EL (cell line): ENCODE results near the gene RNF212.

Experiments used
- DNase-seq: peaks from one replicate; pipeline ENCODE4 v3.0.0-alpha.2; 2016

The RNF212 gene

DNA sequence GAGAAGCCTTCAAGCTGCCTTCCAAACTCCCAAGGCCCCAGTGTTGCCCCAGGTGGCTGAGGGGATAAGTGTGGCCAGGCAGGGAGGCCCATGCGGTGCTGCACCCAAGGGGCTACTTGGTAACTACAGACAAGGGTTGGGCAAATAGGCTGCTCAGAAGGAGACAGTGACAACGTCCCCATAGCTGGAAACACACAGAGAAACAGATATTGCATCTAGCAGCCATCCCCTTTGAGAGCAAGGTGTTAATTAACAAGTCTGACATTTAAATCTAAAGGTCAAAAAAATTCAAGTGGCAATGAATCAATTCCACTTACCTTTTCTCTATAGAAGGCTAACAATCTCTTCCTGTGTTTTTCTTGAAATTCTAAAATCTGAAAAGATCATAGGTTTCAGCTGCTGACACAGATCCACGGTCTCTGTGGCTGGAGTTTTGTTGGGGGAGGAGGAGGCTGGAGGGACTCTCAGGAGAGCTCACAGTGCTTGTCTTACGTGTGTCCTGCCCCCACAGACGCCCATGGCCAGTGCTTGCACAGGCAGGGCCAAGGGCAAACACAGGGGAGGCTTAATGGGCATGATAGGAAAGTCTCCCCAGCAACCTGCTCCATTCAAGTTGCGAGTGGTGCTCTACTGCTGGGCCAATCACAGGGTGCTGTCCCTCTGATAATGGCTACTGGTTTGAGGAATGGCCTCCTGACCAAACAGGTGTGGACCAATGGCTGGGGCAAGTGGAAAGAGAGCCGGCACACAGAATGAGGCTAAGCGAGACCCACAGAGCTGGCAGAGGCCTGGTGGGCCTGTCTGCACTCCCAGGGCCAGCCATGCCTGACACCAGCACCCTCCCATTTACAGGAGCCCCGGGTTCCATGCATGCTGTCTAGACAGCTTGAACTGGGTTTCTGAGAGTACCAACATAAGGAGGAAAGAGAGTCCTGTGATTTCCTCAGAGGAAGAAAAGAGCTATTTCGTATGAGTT lies 22.6 kb downstream of the RNF212 start:
- no peak for DNase-seq

DNA sequence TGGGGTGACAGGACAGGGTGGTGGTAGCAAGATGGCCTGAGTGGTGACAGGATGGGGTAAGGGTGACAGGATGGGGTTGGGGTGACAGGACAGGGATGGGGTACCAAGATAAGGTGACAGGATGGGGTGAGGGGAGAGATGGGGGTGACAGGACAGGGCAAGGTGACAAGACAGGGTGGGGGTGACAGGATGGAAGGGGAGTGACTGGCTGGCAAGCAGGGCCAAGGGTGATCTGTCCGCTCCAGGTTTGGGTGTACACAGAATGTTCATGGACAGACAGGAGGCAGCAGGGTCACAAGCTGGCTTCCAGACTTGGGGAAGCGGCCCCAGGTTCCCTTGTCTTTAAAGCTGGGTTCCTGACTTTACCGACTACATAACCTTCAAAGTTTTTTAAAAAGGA lies 23.3 kb downstream of the RNF212 start:
- DNase-seq = no peak

DNA sequence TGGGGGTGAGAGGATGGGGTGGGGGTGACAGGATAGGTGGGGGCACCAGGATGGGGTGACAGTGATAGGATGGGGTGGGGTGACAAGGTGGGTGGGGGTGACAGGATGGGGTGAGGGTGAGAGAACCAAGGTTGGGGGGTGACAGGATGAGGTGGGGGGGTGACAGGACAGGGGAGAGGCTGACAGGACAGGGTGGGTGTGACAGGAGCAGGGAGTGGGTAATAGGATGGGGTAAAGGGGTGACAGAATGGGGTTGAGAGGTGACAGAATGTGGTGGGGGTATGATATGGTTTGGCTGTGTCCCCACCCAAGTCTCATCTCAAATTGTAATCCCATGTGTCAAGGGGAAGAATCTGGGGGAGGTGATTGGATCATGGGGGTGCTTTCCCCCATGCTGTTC lies 26.0 kb downstream of the RNF212 start:
- no peak for DNase-seq

DNA sequence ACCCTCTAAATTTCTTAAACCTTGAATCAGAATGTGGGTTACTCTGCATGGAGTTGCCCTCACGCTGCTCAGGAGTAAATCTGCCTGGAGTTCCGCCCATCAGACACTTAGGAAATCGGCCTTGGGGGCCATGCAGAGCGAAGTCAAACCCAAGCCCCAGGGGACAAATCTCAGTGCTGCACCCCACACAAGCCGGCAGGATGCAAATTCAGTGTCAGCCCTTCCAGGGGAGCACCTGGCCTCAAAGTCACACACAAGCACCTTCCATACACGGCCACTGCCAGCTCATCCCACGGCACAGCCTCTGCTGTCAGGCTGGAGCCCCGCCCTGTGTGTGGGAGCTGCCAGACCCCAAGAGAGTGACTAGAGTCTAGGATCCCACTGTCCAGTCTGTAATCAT lies 27.4 kb downstream of the RNF212 start:
- no peak for DNase-seq

DNA sequence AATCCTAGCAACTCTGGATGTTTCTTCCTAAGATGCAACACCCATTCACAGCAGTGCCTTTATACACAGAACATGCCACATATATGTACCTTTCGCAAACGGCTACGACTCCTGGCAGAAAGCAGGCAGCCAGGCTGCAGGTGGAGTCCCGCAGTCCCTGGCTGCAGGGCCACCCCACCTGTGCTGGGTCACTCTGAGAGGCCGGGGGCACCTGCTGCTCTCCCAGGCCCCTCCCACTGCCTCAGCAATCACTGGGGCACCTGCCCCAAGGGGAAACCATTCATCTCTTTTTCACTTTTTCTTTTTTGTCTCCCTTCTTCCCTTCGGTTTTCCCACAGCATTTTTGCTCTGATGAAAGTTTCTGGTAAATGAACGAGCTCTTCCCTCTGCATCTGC lies 28.0 kb downstream of the RNF212 start:
- no peak for DNase-seq

DNA sequence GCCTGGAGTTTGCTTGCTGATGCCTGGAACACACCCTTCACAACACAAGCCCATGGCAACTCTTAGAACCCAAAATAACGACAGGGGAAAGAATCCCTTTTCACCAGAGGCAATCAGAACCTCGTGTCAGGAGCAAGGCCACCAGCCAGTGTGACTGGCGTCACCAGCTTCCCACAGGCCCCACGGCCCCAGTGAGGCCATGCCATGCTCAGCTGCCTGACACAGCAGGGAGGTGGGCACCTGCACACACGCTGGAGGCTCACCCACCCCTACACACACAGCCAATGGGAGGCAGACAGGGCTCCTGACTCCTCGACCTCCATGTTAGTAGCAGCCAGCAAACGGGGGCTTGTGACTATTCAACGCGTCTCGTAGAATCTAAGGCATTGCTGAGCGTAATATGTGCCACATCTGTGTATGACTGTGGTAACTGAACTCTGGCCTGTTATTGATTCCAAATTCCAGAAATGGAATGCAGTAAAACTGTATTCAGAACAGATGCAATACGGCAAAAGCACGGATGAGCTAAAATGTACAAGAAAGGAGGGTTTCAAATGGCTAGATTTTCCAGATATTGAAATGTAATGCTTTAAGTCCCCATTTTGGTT lies 28.5 kb downstream of the RNF212 start:
- no peak for DNase-seq

DNA sequence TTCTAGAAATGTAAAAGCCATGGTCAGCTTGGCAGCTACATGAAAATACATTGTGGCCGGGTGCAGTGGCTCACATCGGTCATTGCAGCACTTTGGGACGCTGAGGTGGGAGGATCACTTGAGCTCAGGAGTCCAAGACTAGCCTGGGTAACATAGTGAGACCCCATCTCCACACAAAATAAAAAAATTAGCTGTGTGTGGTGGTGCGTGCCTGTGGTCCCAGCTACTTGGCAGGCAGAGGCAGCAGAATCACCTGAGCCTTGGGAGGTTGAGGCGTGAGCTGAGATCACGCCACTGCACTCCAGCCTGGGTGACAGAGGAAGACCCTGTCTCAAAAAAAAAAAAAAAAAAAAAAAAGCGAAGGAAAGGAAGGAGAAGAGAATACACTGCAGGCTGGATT lies 29.0 kb downstream of the RNF212 start:
- no peak for DNase-seq

DNA sequence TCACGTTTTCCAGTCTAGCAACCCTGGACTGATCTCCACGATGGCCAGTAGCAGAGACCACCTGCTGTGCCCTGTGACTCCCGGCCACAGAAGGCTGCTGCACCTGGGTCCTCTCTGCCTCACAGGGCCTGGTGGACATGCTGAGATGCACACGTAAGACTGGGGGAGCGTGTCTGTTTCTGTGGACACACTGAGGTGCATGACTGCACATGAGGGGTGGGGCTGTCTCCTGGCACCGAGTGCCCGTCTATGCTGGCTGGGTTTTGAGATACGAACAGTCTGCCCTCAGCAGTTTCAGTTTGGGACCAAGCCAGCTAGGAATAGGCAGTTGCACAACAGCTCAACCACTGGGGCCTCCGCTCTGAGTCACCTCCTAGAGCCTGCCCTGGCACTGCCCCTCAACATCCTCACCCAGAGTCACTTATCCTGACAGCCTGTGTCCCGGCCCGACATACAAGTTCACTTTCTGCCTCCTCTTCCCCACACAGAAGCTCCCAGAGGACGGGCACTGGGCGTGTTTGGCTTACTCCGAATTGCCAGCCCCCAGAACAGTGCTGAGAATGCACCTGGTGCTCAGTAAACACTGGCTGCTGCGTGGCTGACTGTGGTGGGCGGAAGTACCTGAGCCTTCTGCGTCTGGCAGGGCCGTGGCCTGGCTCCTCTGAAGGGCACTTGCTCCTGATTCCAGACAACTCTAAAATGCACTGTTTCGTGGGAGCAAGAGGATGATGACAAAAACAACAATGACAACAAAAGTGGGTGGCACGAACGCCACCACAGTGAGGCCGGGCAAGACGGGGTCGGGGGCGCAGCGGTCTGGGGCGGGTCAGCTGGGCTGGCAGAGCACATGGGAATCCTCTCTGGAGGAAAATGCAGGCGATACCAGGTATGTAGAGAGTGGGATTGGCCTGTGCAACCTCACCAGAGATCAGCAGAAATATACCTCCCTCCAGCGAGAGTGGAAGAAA lies 30.9 kb downstream of the RNF212 start:
- DNase-seq = peak; percentile 80

DNA sequence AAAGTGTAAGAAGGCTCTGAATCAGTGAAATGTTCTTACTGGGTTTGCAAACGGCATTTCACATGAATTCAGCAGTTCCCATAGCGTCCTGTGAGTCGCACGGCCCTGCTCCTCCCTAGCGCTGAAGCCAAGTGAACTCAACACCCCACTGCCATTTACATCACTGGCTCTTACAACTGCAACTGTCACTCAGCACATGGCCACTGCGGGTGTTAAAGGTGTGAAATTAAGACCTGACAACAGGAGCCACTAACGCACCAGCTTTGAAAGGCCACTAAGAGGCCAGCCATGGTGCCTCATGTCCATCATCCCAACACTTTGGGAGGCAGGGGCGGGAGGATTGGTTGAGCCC lies 31.7 kb downstream of the RNF212 start:
- DNase-seq = peak; percentile 44

DNA sequence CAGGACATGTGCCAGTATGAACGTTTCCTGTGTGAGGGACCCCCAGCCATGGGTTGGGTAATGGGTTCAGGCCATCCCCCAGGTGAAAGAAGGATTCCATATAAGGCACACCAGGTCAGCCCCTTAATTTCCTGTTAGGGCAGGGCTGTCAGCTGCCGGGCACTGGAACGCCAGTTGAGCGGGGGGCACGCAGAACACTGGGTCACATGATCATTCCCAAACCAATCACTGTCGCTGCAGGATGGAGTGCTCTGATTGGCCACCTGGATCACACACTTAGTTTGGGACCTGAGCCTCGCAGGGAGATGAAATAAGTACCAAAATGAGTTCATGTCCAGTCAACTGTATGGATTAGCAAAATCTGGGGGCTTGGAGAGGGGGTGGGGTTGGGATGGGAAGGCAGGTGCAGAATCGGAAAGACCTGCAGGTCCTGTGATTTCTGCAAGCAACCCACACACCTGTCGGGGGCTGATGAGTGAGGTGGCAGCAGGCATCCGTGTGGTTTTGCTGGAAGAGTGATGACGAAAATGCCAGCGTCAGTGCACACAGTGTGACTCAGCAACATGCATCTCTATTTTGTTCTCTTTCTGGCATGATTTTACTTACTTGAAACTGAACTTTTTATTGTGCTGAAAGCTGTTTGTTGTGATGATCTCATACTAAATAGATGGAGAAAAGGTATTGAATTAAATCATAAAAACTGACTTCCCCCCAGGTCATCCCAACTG lies 32.2 kb downstream of the RNF212 start:
- DNase-seq = peak; percentile 39

DNA sequence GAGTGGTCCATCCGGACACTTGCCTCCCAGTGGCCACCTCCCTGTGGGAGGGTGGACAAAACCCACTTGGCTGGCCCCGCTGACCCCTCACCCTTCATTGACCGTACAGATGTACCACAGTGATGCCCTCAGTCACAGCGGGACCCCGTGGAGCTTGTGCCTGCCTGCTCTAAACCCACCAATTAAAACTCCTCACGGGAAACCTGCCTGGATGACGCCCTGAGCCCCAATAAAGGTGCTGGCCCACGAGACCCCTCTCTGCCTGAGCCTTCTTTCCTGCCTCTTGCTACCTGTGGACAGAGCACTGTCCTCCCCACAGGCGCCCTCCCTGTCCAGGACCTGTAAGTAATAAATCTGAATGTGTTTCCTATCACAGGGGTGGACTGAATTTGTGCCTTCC lies 32.9 kb downstream of the RNF212 start:
- no peak for DNase-seq

DNA sequence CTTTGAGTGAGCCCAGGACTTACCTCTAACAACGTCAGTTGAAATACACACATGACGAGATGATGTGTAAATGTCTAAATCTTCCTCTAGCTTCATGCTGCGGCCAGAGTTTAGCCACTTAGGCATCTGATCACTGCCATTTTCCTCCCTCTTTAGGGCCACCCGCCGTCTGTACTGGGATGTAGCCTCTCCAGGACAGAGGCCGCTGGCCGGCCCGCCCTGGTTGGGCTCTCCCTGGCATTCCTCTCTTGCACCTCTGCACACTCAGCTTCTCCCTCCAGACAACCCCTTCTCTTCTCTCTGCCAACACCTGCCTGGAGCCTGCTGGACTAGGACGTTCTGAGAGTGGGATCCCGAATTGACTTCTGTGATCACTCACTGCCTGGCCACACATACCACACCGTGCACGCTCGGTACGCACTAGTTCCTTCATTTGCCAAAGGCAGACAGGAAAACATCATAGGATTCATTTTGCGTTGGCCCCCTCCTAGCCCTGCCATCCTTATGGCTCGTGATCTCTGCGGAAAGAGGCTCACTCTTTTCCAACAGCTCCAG lies 33.6 kb downstream of the RNF212 start:
- no peak for DNase-seq

DNA sequence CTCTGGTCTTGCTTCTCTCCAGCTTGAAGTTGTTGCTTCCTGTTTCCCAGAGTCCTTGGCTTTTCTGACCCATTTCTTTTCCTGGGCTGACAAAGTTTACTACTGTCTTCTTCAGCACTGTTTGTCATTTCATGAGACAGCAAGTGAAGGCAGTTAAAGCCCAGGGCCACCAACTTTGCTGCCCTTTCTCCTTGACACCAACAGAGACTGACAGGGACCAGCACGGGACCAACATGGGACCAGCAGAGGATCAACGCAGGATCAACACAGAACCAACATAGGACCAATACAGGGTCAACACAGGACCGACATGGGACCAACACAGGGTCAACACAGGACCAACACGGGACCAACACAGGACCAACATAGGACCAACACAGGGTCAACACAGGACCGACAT lies 34.9 kb downstream of the RNF212 start:
- DNase-seq = no peak

DNA sequence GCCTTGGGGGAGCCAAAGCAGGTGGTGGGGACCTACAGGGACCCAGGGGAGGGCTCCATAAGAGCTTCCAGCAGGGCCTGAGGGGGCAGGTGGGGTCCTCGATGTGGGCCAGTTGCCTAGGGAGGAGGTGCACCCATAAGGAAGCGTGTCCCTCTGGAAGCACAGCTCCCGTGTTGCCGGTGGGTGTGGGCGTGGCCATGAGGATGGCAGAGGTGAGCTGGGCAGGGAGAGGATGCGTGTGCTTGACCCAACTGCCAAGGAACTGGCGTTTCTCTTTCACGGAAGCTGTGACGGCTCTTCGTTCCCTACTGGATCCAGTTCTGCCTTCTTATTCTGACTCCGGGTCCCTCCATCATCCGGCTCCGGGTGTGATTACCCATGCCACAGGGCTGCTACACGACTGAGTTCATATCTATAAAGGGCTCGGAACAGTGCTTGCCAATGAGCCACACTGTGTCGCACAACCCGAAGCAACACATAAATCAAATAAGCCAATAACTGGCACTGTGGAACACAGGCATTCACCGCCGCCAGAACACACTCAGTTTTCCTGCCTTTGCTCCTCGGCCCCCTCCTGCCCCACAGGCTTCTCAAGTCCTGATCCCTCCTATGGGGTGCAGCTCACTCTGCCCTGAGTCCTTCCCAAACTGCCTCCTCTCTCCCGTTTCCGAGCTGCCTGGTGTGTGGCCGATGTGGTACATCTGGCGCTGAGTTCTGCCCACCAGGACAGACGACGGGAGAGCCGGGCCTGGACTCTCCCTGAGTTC lies 35.5 kb downstream of the RNF212 start:
- no peak for DNase-seq

DNA sequence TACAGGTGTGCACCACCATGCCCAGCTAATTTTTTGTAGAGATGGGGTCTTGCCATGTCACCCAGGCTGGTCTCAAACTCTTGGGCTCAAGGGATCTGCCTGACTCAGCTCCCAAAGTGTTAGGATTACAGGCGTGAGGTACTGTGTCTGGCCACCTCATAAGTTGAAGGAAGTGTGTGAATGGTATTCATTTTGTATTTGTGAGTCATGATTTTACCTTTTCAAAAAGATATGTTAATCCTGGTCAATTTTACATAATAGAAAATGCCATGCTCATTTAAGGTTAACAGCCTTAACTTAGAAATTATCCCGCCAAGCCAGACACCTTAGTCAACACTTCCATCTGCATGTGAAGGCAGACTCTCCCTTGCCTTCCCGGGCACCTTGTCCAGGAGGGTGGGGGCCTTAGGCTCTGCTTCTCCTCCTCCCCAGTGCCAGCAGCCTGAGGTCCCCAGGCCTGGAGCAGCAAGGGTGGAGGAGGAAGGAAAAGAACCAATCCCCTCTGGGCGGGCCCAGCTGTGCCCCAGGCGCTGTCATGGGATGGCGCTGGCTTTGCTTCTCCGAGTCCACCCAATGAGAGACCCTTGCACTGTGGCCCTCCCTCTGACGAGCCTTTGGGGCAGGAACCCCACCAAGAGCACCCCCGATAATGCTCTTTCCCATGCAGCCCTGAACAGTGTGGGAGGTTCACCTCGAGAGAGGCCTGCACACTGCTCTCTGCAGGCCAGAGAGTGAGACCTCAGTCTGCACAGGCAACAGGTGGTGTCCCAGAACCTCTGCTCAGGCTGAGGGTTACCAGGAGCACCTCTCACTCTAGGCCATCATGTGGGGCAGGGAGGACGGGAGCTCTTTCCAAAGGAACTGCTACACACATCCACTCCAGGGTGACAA lies 37.3 kb downstream of the RNF212 start:
- no peak for DNase-seq

DNA sequence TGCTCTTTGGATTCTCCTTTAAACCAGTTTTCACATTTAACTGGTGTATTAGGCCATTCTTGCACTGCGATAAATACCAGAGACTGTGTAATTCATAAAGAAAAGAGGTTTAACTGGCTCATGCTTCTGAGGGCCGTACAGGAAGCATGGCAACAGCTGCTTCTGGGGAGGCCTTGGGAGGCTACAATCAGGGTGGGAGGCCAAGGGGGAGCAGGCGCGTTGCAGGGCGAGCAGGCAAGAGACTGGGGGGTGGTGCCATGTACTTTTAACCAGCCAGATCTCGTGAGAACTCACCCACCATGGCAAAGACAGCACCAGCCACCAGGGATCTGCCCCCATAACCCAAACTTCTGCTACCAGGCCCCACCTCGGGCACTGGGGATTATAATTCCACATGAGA lies 38.1 kb downstream of the RNF212 start:
- DNase-seq = no peak

DNA sequence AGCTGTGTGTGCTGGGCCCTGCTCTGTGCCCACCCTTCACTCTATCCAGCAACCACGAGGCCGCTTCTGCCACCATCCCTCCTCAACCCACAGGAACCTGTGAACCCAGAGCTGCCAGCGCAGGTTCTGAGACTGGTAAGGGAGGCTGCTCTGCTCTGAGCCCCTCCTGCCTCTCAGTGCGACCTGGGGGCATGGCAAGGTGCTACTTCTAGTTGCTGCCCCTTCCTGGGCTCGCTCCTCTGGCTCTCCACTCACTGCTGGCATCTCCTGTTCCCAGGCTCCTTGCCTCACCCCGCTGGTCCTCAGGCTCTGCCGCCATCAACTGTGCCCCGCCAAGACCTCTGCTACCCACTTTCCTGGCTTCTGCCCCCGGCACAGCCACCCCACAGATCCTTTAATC lies 39.3 kb downstream of the RNF212 start:
- DNase-seq = no peak

DNA sequence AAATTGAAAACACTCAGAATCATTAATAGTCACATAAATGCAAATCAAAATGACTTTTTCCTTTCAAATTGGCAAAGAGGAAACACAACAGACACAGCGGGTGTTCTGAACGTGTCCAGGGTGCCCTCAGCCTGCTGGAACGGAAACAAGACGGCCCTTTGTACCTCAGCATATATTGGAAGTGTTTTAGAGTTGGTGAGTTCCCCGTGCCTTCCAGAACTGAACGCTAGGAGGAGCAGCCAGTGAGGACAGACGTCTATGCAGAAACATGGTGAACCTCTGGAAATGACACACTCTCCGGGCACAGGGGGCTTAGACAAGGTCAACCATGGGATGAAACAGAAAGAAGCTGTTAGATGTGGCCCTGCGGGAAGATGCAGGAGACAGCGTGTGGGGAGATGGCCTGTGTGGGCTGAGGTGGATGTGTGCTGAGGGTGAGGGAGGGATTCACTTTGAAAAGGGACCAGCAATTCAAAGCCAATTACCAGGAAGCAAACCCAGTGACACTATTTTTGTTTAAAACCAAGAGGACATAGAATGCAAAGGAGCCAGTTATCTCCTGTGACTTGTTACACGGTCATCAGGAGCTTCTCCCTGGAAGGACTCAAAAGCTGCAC lies 40.4 kb downstream of the RNF212 start:
- peak; percentile 67 for DNase-seq

DNA sequence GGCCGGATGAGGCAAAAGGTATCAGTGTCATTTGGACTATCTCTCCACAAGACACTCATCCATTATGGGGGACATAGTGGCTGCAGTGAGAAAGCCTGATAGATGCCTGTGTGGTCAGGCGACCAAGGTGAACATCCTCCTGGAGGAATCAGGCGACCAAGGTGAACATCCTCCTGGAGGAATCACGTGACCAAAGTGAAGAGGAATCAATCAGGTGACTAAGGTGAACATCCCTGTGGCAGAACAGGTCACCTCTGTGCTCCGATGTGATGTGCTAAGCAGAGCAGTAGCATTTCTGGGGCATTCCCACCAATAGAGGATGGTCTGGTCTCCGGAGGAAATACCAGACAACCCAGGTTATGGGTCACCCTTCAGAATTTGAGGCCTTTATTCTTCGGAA lies 44.0 kb downstream of the RNF212 start:
- no peak for DNase-seq

DNA sequence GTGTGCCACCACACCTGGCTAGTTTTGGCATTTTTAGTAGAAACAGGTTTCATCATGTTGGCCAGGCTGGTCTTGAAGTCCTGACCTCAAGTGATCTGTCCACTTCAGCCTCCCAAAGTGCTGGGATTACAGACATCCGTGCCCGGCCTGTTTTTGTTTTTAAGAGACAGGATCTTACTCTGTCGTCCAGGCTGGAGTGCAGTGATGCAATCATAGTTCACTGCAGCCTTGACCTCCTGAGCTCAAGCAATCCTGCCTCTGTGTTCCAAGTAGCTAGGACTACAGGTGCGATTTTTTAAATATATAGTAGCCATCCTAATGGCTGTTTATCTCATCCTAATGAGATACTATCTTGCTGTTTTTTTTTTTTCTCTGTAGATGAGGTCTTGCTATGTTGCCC lies 47.6 kb downstream of the RNF212 start:
- no peak for DNase-seq
